BE2C (cell line): Measurements from ENCODE around the gene DLG2.

Experiments
- DNase-seq: peaks from one replicate; pipeline ENCODE4 v3.0.0-alpha.2; 2020
- H3K27me3 ChIP-seq: fragments of 250-450 bp; sonication (Bioruptor Pico); 2 replicates; pipeline ENCODE4 v1.5.1; 2020; ENCODE audit warnings: mild to moderate bottlenecking
- H3K36me3 ChIP-seq: fragments of 250-450 bp; sonication (Bioruptor Pico); 2 replicates; pipeline ENCODE4 v1.5.1; 2020; ENCODE audit warnings: mild to moderate bottlenecking
- H3K4me1 ChIP-seq: fragments of 250-450 bp; sonication (Bioruptor Pico); 2 replicates; pipeline ENCODE4 v1.5.1; 2020
- H3K4me3 ChIP-seq: 2 replicates; pipeline ENCODE4 v1.5.1; 2011; ENCODE audit warnings: low read depth, low read length
- H3K9me3 ChIP-seq: fragments of 250-450 bp; sonication (Bioruptor Pico); 2 replicates; pipeline ENCODE4 v1.5.1; 2020
- CTCF ChIP-seq: IDR thresholded peaks from 2 replicates; pipeline ENCODE4 v1.5.1; 2012; ENCODE audit warnings: mild to moderate bottlenecking, low read depth, low read length

The DLG2 gene

GRCh38 chr11:83483808-83484207, 2143.3 kb downstream of the DLG2 start:
- H3K4me3 ChIP-seq = no peak overlapping the region
- H3K36me3 ChIP-seq = no peaks in the 10 kb centered on the region
- no peak for TF ChIP-seq CTCF
- H3K27me3 ChIP-seq = no peaks in the 10 kb centered on the region
- 0 out of 2 replicates have a peak, but pooled peaks cover 3% of the 10 kb centered on the region for H3K4me1 ChIP-seq
- DNase-seq = no peak
- no peaks in the 10 kb centered on the region for H3K9me3 ChIP-seq

DNA sequence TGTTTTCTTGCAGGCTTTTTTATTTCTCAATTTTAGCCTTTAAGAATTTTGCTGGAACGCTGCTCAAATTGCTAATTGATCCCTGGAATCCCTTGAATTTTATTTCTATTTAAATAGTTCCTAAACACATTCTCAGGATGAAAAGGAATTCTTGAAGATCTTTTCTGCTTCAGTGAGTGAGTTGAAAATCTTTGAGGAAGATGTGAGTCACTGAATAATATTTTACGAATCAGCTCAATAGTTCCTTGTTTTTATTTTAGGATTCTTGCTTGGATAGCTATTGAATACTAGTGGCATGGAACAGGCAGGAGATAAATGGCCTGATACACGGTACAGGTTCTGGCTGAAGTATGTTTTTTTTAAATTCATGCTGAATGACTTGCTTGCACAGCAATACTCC, 2146.3 kb downstream of the DLG2 start:
- H3K27me3 ChIP-seq = no peaks in the 10 kb centered on the region
- no peak for DNase-seq
- TF ChIP-seq CTCF = no peak
- H3K4me3 ChIP-seq = peak overlapping the region; percentile 50
- no peaks in the 10 kb centered on the region for H3K9me3 ChIP-seq
- peaks cover 12% of the 10 kb centered on the region; the same call in 1 of the 2 replicates for H3K4me1 ChIP-seq
- no peaks in the 10 kb centered on the region for H3K36me3 ChIP-seq

GRCh38 chr11:83480251-83480650, 2146.9 kb downstream of the DLG2 start:
- no peak for TF ChIP-seq CTCF
- no peak for DNase-seq

GRCh38 chr11:83477772-83478171, 2149.4 kb downstream of the DLG2 start:
- no peak overlapping the region for H3K4me3 ChIP-seq
- H3K9me3 ChIP-seq = no peaks in the 10 kb centered on the region
- peaks cover 11% of the 10 kb centered on the region; the same call in 1 of the 2 replicates for H3K4me1 ChIP-seq
- DNase-seq = no peak
- no peaks in the 10 kb centered on the region for H3K36me3 ChIP-seq
- H3K27me3 ChIP-seq = no peaks in the 10 kb centered on the region
- no peak for TF ChIP-seq CTCF

More at GRCh38 chr11:83480251-83480650, 2146.9 kb downstream of the DLG2 start:
- Histone ChIP-seq H3K9me3 (no peaks in the 10 kb centered on the region), H3K27me3 (no peaks in the 10 kb centered on the region), H3K4me3 (peak overlapping the region; percentile 50), H3K36me3 (no peaks in the 10 kb centered on the region), H3K4me1 (peaks cover 12% of the 10 kb centered on the region; the same call in 1 of the 2 replicates)

DNA sequence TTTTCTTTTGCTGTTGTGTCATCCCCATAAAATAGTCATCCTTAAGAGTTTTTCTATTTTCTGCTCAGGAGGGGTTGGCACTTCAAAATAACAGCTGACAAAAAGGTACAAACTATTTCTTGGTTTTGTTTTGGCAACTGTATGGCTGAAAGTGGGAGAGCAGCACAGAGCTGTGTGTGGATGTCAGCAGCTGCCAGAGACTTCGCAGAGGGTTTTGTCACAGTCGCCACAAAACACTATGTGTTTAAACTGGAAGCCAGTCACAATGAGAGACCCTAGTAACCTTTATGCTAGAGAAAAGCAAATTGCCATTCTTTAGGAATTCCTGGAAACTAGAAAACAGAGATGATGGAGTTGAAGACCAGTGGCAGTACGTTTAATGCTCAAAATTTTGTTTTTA, 2151.4 kb downstream of the DLG2 start:
- Histone ChIP-seq H3K4me1 (peaks cover 20% of the 10 kb centered on the region), H3K9me3 (no peaks in the 10 kb centered on the region), H3K4me3 (no peak overlapping the region), H3K36me3 (no peaks in the 10 kb centered on the region), H3K27me3 (no peaks in the 10 kb centered on the region)
- TF ChIP-seq CTCF = no peak
- DNase-seq = no peak

- no peaks in the 10 kb centered on the region for H3K36me3 ChIP-seq
- no peak for TF ChIP-seq CTCF
- H3K4me1 ChIP-seq = peaks cover 24% of the 10 kb centered on the region
- DNase-seq = no peak
- H3K27me3 ChIP-seq = no peaks in the 10 kb centered on the region
- H3K9me3 ChIP-seq = no peaks in the 10 kb centered on the region
- no peak overlapping the region for H3K4me3 ChIP-seq
These were observed 2153.4 kb downstream of the DLG2 start for GRCh38 chr11:83473743-83474142.
